Esophagus mucosa (tissue), 1 donor: ENCODE results near the gene IGSF9. TPM values are rescaled to one million over a fixed set of nuclear protein-coding genes. Genes with fewer than 3 reads are reported as not detected.
A peak's percentile ranks its signal among the peaks of the same experiment; 100 is the strongest.
"Not testable (repeated sequence)": the region's sequence is repeated elsewhere in the genome, so short reads cannot be mapped to it uniquely, and the experiment has no call there.

Experiments
- ATAC-seq: fragments of 200-7000 bp; cut with Tn5 transposase; one replicate; pipeline ENCODE4 v1.9.1; 2020
- total RNA-seq: library from RNA; stranded (reverse); gene quantifications from one replicate; pipeline ENCODE4 v1.2.4, GENCODE V29; 2023
- donor health status: DM: yes; HTN: yes; CAD: no.

Gene IGSF9
- total RNA-seq, 1 donor from 2014 or later = 13.0 TPM

- no peak for ATAC-seq
Observed at GRCh38 chr1:159918352-159919200, 26.8 kb downstream of the IGSF9 start.

DNA sequence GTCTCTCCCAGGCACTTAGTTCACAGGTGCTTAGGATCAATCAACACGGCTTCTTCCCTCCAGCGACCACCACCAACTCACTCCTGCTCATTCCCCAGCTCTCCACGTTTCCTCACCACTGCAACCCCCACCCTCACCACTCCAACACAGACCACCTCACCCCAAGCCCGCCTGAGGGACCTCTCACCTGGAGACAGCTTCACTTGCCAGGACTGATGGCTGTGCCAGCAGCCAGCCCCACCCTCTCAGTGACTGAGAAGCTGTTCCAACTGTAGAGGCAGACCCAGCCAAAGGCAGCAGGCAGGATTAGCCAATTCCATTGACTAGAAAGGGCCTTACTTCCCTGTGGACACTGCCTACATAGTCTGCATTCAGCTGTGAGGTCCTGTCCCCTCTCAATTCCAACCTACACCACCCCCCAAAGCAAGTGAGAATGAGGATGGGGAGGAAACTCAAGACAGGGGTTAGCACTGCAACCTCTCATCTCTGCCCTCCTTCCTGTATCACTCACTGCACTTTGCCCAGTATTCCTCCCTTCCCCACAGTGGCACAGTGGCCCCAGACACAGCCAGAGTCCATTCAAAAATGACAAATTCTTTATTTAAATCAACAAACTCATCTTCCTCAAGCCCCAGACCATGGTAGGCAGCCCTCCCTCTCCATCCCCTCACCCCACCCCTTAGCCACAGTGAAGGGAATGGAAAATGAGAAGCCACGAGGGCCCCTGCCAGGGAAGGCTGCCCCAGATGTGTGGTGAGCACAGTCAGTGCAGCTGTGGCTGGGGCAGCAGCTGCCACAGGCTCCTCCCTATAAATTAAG is 27.7 kb downstream of the IGSF9 start:
- ATAC-seq = no peak

- peak; percentile 33 for ATAC-seq
Observed at GRCh38 chr1:159916242-159917051, 29.0 kb downstream of the IGSF9 start.

DNA sequence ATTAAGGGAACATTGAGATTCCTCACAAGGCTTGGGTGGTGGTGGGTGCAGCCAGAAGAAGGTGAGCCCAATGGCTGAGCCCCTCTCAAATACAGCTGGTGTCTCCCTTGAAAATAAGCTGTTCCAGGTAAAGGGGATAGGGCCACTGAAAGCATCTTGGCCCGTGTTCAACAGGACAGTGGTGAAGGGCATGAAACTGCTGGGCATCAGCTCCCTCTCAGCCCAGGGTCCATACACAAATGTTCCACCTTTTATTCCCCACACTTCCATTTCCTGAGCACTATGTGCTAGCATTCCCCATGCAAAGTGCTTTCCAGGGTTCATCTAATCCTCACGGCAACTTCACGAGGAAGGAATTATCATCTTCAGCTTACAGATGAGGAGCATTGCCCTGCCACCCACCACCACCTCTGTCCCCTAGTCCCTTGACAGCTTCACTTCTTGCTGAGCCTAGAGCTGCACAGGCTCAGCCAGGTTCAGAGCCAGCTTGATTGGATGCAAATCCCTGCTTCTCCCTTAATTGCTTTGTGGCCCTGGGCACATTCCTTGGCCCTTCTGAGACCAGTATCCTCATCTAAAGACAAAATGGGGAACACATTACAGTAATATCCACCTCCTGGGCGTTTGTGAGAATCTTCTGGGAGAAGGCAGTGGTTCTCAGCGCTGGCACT is 29.7 kb downstream of the IGSF9 start:
- ATAC-seq = no peak

GRCh38 chr1:159914252-159915018 is 31.0 kb downstream of the IGSF9 start:
- ATAC-seq = no peak

DNA sequence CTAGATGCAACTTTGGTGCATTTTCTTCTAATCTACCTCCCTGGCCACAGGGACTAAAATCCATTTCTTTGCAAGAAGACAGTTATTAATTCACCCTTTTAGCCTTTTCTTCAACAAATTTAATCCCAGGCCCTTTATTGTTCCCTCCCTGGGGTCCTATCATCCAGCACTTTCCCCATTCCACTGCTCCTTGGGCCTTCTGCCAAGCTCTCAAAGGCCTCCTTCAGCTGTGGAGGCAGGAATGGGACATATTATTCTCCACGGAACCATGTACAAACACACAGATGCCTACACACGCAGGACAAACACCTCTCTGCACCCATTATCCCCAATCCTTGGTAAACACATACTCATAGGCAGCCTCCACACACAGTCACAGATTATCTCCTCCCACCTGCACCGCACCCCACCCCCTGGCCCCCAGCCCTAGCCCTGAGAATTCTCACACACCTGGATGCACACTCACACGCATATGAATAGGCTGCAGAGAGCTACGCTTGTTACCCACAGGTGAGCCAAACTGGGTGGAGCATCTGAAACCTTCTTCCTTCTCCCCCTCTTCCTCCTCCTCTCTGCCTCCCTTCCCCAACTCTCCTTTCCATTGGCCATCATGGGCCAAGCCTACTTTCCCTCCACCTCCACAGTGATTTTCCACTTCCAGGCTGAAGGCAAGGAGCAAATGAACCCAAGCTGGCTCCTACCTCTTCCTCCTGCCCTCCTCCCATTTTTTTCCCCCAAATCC is 31.8 kb downstream of the IGSF9 start:
- peak; percentile 73 for ATAC-seq

DNA sequence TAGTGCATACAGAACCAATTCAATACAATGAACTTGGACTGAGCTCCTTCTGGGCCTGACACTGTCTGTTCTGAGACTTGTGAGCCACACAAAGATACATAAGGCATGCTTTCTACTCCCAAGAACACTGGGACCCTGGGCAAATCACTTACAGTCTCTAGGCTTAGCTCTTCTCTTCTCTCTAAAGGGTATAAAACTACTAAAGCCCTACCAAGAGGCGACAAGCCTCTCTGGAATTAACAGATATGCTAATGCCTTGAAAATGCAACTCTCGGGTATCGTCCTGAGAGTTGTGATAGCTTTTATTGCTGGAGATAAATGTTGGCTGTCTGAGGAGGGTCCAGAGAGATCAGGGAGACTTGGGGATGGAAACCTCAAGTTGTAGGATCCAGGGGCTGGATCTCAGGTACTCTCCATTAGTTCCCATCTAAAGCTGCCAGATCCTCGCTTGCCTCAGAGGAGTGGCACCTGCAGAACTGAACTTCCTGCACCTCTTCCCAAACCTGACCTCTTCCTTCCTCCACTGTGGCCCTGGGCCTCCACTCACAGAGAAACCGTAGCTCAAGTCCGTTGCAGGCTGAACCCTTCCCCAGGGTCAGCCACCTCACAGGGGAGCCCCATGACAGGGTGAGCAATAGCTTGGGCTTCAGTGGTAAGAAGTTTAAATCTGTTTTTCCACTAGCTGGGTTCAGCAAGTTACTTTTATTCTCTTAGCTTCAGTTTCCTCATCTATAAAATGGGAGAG is 33.9 kb downstream of the IGSF9 start:
- no peak for ATAC-seq

GRCh38 chr1:159908031-159908940 is 37.1 kb downstream of the IGSF9 start:
- ATAC-seq = no peak

DNA sequence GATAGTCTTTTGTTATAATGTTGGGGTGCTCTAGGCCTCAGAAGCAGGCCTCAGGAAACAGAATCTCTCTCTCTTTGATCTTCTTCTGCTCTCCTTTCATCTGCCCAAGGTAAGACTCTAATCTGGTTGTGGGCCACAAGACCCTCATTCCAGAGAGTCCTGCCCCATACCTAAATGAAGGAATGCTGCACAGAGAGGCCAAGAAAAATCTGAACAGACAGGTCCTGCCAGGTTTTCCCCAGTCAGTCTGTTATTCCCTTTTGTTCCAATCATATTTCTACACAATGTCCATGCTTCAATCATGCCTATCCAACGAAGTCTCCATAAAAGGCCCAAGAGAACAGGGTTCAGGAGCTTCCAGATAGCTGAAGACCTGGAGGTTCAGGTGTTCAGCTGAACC is 38.5 kb downstream of the IGSF9 start:
- ATAC-seq = no peak

DNA sequence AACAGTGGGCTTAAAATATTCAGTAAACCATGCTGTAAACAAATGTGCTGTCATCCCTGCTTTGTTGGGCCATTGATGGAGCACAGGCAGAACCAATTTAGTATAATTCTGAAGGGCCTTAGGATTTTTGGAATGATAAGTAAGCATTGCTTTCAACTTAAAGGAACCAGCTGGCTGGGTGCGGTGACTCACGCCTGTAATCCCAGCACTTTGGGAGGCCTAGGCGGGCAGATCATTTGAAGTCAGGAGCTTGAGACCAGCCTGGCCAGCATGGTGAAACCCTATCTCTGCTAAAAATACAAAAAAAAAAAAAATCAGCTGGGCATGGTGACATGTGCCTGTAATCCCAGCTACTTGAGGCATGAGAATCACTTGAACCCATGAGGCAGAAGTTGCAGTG is 41.4 kb downstream of the IGSF9 start:
- not testable (repeated sequence) for ATAC-seq

GRCh38 chr1:159902541-159902940 is 42.9 kb downstream of the IGSF9 start:
- no peak for ATAC-seq

DNA sequence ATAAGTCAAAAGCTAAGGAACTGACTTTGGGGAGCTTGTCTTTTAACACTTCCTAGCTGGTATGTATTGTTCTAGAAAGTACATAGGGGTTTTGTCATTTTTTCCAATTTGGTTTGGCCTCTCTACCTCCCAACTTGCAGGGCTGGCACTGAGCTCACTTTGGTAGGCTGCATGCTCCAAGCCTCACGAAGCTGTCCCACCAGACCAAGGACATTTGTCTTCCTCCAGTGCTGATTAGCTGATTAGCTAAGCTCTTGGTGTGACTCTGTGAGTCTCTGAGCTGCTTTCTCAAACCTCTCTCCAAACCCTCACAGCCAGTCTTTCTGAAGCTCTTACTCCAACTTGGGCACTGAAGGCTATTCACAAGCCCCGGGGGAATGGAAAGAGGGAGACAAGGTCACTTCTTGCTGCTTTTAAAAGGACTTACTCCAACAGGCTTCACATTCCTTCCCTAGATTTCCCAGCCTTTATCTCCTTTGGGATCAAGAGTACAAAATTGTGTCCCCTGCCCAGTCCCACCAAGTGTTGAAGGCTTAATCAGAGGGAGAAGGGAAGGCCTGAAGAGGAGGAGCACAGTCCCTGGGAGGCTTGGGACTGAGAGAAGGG is 44.6 kb downstream of the IGSF9 start:
- ATAC-seq = no peak

DNA sequence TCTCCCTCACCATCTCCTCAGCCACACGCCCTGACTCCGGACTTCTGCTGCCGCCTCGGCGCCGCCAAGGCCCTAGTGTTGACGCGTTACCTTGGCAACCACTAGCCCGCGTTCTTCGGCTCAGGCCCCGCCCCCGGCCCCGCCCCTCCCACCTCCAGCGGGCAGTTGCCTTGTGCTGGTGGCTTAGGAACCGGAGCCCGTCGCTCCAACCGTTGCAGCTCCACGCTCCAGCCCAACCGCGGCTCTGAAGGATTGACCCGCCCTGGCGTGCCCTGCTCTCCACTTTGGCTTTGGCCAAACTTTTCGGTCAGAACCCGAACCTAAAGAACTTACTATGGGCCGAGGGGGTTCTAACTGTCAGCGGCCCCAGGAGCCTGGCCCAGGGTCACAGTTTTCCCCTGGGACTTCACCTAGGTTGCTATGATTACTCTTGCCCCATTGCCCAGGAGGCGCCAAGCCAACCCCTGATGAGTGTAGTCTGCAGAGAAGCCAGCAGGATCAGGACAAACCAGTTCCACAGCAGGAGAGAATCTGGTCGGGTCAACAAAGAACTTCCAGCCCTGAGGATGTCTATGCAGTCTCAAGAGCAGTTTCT is 45.2 kb downstream of the IGSF9 start, which contains the start of gene CFAP45:
Gene CFAP45 (minus strand): TSS at position 80 of the 595 bp plus-strand sequence. CDS start 67 bp downstream, at position 13.
- peak; percentile 97 for ATAC-seq

GRCh38 chr1:159899634-159900033 is 45.8 kb downstream of the IGSF9 start:
- not testable (repeated sequence) for ATAC-seq

DNA sequence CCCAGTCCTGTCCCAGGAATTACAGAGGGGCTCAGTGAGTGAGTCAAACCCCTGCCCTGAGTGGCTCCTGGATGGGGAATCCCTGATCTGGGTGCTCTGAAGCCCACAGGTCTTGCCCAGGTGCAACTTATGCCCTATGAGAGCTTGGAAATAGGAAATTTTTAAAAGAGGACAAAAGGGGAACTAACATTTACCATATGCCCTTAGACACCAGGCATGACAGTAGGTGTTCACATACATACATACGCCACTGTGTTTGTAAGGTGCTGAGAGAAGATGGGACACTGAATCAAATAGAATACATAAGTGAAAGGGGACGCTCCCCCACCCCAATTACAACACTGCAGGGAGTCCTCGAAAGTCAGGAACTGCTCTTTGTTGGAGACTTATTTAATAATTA is 46.9 kb downstream of the IGSF9 start:
- no peak for ATAC-seq

GRCh38 chr1:159897962-159898361 is 47.5 kb downstream of the IGSF9 start:
- ATAC-seq = no peak

DNA sequence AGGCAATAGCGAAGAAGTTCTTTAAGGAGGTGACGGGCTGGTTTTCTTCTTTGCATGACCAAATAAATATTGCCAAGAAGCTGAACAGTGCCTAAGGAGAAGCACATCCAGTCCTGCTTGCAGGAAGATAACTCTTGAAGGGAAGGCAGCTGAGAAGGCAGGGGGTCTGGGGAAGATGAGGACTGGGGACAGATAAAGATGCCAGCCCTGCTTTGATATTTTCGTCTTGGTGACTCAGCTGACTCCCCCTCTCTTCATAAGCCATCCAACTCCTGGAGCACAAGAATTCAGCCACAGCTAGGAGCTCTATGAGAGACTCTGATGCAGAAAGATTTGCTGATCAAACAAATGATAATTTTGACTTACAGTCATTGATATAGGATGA is 48.9 kb downstream of the IGSF9 start:
- ATAC-seq = no peak
